MCF 10A (cell line): ENCODE data around the gene KRAS. TPM values are rescaled to one million over a fixed set of nuclear protein-coding genes. Genes with fewer than 3 reads are reported as not detected.
A peak's percentile ranks its signal among the peaks of the same experiment; 100 is the strongest.

ENCODE experiments used
- BruUV-seq: library from RNA; stranded (reverse); fragments of 400-500 nt; replicated peaks from 2 replicates; lab custom pipeline; 2021; lab: Mats Ljungman, UMichigan
- CTCF ChIA-PET: fragments of 300-600 bp; sonication (Branson Sonifier 250); formaldehyde crosslinking; extraction: SDS; loops from one replicate; lab custom pipeline; 2021; ENCODE audit warnings: antibody characterized with exemption, inconsistent platforms; lab: Yijun Ruan, JAX
- POLR2A ChIA-PET: fragments of 300-600, 350-650 bp; sonication (Branson Sonifier 250); formaldehyde crosslinking; extraction: SDS; loops from one replicate; lab custom pipeline; 2020; ENCODE audit warnings: antibody characterized with exemption, inconsistent platforms; lab: Yijun Ruan, JAX
- DNase-seq: peaks from one replicate; pipeline ENCODE4 v3.0.0-alpha.2; 2018; ENCODE audit not compliant: unreplicated experiment
- H3K27ac Mint-ChIP-seq: one replicate; pipeline ENCODE4 v1.8.0; 2022; ENCODE audit warnings: mild to moderate bottlenecking, low read depth, mixed read lengths; ENCODE audit not compliant: unreplicated experiment
- H3K27me3 Mint-ChIP-seq: one replicate; pipeline ENCODE4 v1.8.0; 2022; ENCODE audit warnings: mixed read lengths; ENCODE audit not compliant: insufficient read depth, unreplicated experiment
- H3K36me3 Mint-ChIP-seq: one replicate; pipeline ENCODE4 v1.8.0; 2022; ENCODE audit warnings: mild to moderate bottlenecking, moderate library complexity, mixed read lengths; ENCODE audit not compliant: insufficient read depth, unreplicated experiment
- H3K4me1 Mint-ChIP-seq: one replicate; pipeline ENCODE4 v1.8.0; 2022; ENCODE audit warnings: mixed read lengths; ENCODE audit not compliant: insufficient read depth, unreplicated experiment
- H3K4me3 Mint-ChIP-seq: one replicate; pipeline ENCODE4 v1.8.0; 2022; ENCODE audit warnings: mild to moderate bottlenecking, moderate library complexity, mixed read lengths; ENCODE audit not compliant: unreplicated experiment
- H3K9me3 Mint-ChIP-seq: one replicate; pipeline ENCODE4 v1.8.0; 2022; ENCODE audit warnings: mixed read lengths; ENCODE audit not compliant: unreplicated experiment
- CTCF ChIP-seq: fragments of 200-600 bp; IDR thresholded peaks from one replicate; pipeline ENCODE4 v1.8.0; 2022; ENCODE audit warnings: antibody characterized with exemption, mild to moderate bottlenecking; ENCODE audit not compliant: unreplicated experiment
- intact Hi-C: fragments of 100-400 bp; cut with micrococcal nuclease; formaldehyde crosslinking; loops from 2 replicates; pipeline ENCODE4 v1.14.1; 2022
- total RNA-seq: library from RNA; stranded (reverse); gene quantifications from 2 replicates; pipeline ENCODE4 v1.2.3, GENCODE V29; 2022

The KRAS gene
- total RNA-seq, 1 experiment from 2014 or later, result 17.6 TPM

GRCh38 chr12:25284024-25284423 lies 33.3 kb upstream of the KRAS start:
- DNase-seq, result peak; percentile 27
- H3K27ac Mint-ChIP-seq, result no peak overlapping the region
- intact Hi-C loops, result no loop called here
- no peak overlapping the region for H3K4me3 Mint-ChIP-seq
- ChIA-PET POLR2A (interaction anchor here (1.7 to 2.0 kb wide), 2 partner anchors 33 to 40 kb away, joined by 5 to 7 read pairs; partner anchors contain the start of gene KRAS), CTCF (interaction anchor here (0.7 to 1.1 kb wide), 2 partner anchors 46 to 108 kb away, joined by 3 to 4 read pairs; no protein-coding TSS in a partner anchor)
- H3K9me3 Mint-ChIP-seq, result no peaks in the 10 kb centered on the region
- no TSS peak for BruUV-seq
- no peak for TF ChIP-seq CTCF
- no peaks in the 10 kb centered on the region for H3K27me3 Mint-ChIP-seq
- H3K36me3 Mint-ChIP-seq, result no peaks in the 10 kb centered on the region
- H3K4me1 Mint-ChIP-seq, result peaks cover 19% of the 10 kb centered on the region

GRCh38 chr12:25283006-25283405 lies 32.3 kb upstream of the KRAS start:
- CTCF ChIA-PET, result interaction anchor here (1.1 kb wide), 1 partner anchor 109 kb away, joined by 4 read pairs; no protein-coding TSS in a partner anchor
- no peak for DNase-seq
- no peaks in the 10 kb centered on the region for H3K9me3 Mint-ChIP-seq
- H3K4me3 Mint-ChIP-seq, result no peak overlapping the region
- no peak overlapping the region for H3K27ac Mint-ChIP-seq
- no peak for TF ChIP-seq CTCF
- H3K4me1 Mint-ChIP-seq, result peaks cover 19% of the 10 kb centered on the region
- H3K27me3 Mint-ChIP-seq, result no peaks in the 10 kb centered on the region
- POLR2A ChIA-PET, result interaction anchor here (0.6 to 2.0 kb wide), 2 partner anchors 11 to 32 kb away, joined by 3 to 7 read pairs; partner anchors contain the start of gene KRAS
- intact Hi-C loops, result no loop called here
- no TSS peak for BruUV-seq
- H3K36me3 Mint-ChIP-seq, result no peaks in the 10 kb centered on the region

- no TSS peak for BruUV-seq
- ChIA-PET CTCF (no interaction called here), POLR2A (no interaction called here)
- DNase-seq, result no peak
- intact Hi-C loops, result no loop called here
- Mint-ChIP-seq H3K27me3 (no peaks in the 10 kb centered on the region), H3K4me1 (peaks cover 13% of the 10 kb centered on the region), H3K36me3 (no peaks in the 10 kb centered on the region), H3K27ac (no peak overlapping the region), H3K9me3 (no peaks in the 10 kb centered on the region), H3K4me3 (no peak overlapping the region)
- TF ChIP-seq CTCF, result no peak
Observed at GRCh38 chr12:25280082-25280481, 29.4 kb upstream of the KRAS start.

- peaks cover 6% of the 10 kb centered on the region for H3K4me1 Mint-ChIP-seq
- H3K36me3 Mint-ChIP-seq, result no peaks in the 10 kb centered on the region
- H3K27ac Mint-ChIP-seq, result no peak overlapping the region
Observed at GRCh38 chr12:25278269-25278668, 27.5 kb upstream of the KRAS start.

More at GRCh38 chr12:25278269-25278668, 27.5 kb upstream of the KRAS start:
- ChIA-PET CTCF (no interaction called here), POLR2A (no interaction called here)
- no peaks in the 10 kb centered on the region for H3K9me3 Mint-ChIP-seq
- no TSS peak for BruUV-seq
- TF ChIP-seq CTCF, result no peak
- H3K27me3 Mint-ChIP-seq, result no peaks in the 10 kb centered on the region
- H3K4me3 Mint-ChIP-seq, result no peak overlapping the region
- DNase-seq, result no peak
- intact Hi-C loops, result loop anchor here (5.0 kb wide), 1 partner anchor 54 kb away; no protein-coding TSS in a partner anchor
